GM18861 (cell line): ENCODE measurements around the gene SORCS3.
"Not testable (repeated sequence)": the region's sequence is repeated elsewhere in the genome, so short reads cannot be mapped to it uniquely, and the experiment has no call there.

ENCODE experiments used
- ATAC-seq: cut with Tn5 transposase; IDR thresholded peaks from one replicate; pipeline ENCODE4 v1.9.1; 2021; ENCODE audit not compliant: unreplicated experiment

Gene SORCS3

GRCh38 chr10:104689547-104689946, 48.5 kb downstream of the SORCS3 start:
- no peak for ATAC-seq

- ATAC-seq: no peak
Observed at GRCh38 chr10:104690101-104690500, 49.0 kb downstream of the SORCS3 start.

- no peak for ATAC-seq
Observed at GRCh38 chr10:104690959-104691358, 49.9 kb downstream of the SORCS3 start.

GRCh38 chr10:104694074-104694473, 53.0 kb downstream of the SORCS3 start:
- ATAC-seq: no peak

- ATAC-seq: not testable (repeated sequence)
Observed at GRCh38 chr10:104703262-104703661, 62.2 kb downstream of the SORCS3 start.

GRCh38 chr10:104706886-104707285, 65.8 kb downstream of the SORCS3 start:
- ATAC-seq: no peak

GRCh38 chr10:104707602-104708459, 66.7 kb downstream of the SORCS3 start:
- ATAC-seq: no peak

GRCh38 chr10:104711302-104711721, 70.2 kb downstream of the SORCS3 start:
- ATAC-seq: no peak

- not testable (repeated sequence) for ATAC-seq
Observed at GRCh38 chr10:104730593-104730992, 89.5 kb downstream of the SORCS3 start.

GRCh38 chr10:104731192-104731591, 90.1 kb downstream of the SORCS3 start:
- no peak for ATAC-seq

- no peak for ATAC-seq
Observed at GRCh38 chr10:104732222-104732621, 91.1 kb downstream of the SORCS3 start.

- ATAC-seq: no peak
Observed at GRCh38 chr10:104734433-104734832, 93.3 kb downstream of the SORCS3 start.

- ATAC-seq: no peak
Observed at GRCh38 chr10:104735036-104735756, 94.1 kb downstream of the SORCS3 start.

- ATAC-seq: no peak
Observed at GRCh38 chr10:104735757-104736391, 94.8 kb downstream of the SORCS3 start.

GRCh38 chr10:104741127-104741526, 100.0 kb downstream of the SORCS3 start:
- ATAC-seq: no peak

- no peak for ATAC-seq
Observed at GRCh38 chr10:104744052-104744451, 103.0 kb downstream of the SORCS3 start.

- no peak for ATAC-seq
Observed at GRCh38 chr10:104750291-104750690, 109.2 kb downstream of the SORCS3 start.

- ATAC-seq: no peak
Observed at GRCh38 chr10:104762793-104763192, 121.7 kb downstream of the SORCS3 start.

GRCh38 chr10:104766341-104766740, 125.3 kb downstream of the SORCS3 start:
- no peak for ATAC-seq

- no peak for ATAC-seq
Observed at GRCh38 chr10:104767282-104767681, 126.2 kb downstream of the SORCS3 start.

GRCh38 chr10:104767745-104768144, 126.7 kb downstream of the SORCS3 start:
- peak; percentile 74 for ATAC-seq

GRCh38 chr10:104773105-104773504, 132.0 kb downstream of the SORCS3 start:
- ATAC-seq: no peak
